Amniotic epithelial cell (primary cell): ENCODE data around the gene ZNF789.
"Not testable (repeated sequence)": the region's sequence is repeated elsewhere in the genome, so short reads cannot be mapped to it uniquely, and the experiment has no call there.

Experiments used
- DNase-seq: peaks from one replicate; pipeline ENCODE4 v3.0.0-alpha.2; 2010; ENCODE audit warnings: low read depth

ZNF789 gene

GRCh38 chr7:99457650-99458493 lies 14.8 kb upstream of the ZNF789 start:
- DNase-seq, result no peak

DNA sequence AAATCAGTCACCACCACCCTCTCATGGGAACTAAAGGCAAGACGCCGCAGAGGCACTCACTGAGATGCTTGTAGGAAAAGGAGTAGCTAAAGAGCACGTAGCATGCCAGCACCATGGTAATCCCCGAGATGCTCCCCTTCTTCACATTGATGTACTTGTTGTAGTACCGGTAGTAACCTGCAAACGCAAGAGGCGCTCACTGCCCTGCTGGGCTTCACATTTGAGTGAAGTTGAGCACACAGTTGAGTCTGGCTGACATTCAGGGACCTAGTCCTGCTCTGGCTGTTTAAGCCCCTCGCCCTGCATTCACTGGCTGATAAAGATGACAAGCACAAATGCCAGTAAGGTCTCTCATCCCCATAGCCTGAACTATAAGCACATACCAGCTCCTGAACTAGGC lies 13.6 kb upstream of the ZNF789 start:
- DNase-seq, result peak; percentile 22

GRCh38 chr7:99460651-99461050 lies 12.0 kb upstream of the ZNF789 start:
- DNase-seq, result no peak

- no peak for DNase-seq
Observed at GRCh38 chr7:99461221-99461620, 11.5 kb upstream of the ZNF789 start.

DNA sequence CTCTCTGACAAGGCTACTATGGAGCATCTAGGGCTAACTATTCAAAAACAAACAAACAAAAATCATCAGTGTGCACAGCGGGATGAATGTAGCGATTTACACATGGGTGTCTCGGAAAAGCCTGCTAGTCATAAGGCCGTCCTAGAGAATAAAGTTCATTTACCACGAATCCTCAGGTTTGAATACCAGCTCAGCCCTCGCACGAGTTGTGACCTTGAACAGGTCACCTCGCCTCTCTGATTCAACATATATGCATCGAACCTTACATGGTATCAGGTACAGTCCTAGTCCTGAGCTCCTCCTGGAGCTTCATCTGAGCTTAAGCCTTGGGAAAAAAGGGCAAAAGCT lies 7.3 kb upstream of the ZNF789 start:
- no peak for DNase-seq

- DNase-seq, result no peak
Observed at GRCh38 chr7:99468336-99468918, 4.3 kb upstream of the ZNF789 start.

- DNase-seq, result no peak
Observed at GRCh38 chr7:99469381-99470065, 3.2 kb upstream of the ZNF789 start.

- DNase-seq, result peak; percentile 90
Observed at GRCh38 chr7:99473315-99473596, 566 bp downstream of the ZNF789 start.

- DNase-seq, result no peak
Observed at GRCh38 chr7:99476107-99476506, 3.4 kb downstream of the ZNF789 start.

- no peak for DNase-seq
Observed at GRCh38 chr7:99478464-99479440, 6.1 kb downstream of the ZNF789 start.

GRCh38 chr7:99485094-99485493 lies 12.4 kb downstream of the ZNF789 start:
- no peak for DNase-seq

DNA sequence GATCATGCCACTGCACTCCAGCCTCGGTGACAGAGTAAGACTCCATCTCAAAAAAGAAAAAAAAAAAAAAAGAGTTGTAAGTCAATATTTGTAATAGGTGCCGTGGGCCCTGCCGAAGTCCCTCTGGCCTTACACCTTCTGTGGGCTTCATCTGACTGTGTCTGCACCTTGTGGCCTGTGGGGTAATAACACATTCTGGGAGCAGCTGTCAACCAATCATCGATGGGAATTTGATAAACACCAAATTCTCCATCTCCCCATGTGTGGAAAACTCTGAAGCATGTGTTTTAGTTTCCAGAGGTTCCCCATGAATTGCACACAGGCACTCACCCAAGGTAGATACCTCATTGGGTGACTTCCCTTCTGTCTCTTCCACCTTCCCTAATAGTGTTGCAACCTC lies 16.5 kb downstream of the ZNF789 start:
- no peak for DNase-seq

DNA sequence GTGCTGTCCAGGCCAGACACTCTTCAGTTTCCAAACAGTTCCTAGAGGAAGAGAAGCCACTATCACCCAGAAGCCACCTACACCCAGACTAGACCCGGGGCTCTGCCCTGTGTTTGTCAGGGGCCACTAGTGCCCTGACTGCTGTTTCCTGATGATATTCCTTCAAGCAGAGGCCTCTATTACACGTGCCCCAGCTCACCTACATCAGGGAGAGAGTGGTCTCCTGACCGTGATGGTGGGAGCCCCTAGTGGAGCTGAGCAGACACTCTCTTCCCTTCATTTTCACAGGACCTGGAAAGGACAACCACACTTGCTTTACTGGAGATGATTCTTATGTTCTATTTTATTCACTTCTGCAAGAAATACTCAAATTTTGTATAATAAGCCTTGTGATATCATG lies 18.2 kb downstream of the ZNF789 start:
- DNase-seq, result no peak

DNA sequence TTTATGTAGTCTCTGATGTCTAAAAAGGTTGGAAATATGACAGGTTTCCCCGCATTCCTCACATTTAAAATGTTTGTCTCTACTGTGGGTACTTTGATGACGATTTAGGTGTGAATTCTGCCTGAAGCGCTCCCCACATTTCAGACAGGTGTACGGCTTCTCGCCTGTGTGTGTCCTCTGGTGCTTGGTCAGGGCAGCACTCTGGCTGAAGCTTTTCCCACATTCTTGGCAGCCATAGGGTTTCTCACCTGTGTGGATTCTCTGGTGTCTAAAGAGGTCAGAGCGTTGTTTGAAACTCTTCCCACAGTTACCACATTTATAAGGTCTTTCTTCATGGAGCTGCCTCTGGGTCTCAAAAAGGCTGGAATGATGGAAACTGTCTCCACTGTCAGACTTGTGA lies 21.1 kb downstream of the ZNF789 start:
- DNase-seq, result no peak

DNA sequence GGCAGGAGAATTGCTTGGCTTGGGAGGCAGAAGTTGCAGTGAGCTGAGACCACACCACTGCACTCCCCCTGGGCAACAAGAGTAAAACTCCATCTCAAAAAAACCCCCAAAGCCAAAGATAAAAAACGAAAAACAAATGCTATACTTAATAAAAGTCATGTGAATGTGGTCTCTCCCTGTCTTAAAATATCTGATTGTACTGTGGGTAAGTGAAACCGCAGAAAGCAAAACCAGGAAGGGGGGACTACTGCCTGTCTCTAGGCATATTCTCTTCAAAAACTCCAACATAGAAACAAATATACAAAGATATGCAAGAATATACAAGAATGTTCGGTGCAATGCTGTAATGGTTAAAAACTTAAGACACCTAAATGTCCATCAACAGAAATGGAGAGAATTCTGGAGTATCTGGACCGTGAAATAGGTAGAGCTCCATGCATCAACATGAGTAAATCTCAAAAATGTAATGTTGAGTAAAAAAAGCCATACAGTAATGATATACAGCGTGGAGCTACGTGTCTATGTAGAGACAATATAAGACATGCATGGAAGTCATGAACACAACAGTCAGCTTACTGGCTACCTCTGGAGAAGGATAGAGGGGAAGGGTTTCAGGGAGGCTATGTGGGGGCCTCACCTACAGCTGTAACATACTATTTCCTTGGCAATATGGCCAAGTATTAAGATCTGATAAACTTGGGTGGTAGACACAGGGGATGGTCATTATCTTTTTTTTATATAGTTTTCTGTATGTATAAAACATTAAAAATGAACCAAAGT lies 25.3 kb downstream of the ZNF789 start:
- no peak for DNase-seq

DNA sequence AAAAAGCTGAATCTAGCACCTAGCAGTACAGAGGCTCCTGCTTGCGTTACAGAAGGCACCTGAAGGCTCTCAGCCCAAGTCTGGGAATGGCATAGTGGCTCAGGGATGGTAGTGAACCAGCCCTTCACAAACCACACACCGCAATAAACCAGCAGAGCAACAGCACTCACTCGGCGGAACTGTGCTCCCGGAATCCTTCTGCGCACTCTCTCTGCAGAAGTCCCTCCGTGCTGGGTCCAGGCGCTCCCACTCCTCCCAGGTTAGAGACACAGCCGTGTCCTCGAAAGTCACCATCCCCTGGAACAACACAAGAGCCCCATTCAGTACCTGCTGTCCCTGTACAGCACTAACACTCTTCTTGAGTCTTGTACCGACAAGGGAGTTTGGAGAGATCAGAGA lies 25.9 kb downstream of the ZNF789 start:
- no peak for DNase-seq

GRCh38 chr7:99499371-99499720 lies 26.7 kb downstream of the ZNF789 start:
- DNase-seq, result no peak

- DNase-seq, result peak; percentile 91
Observed at GRCh38 chr7:99499721-99500636, 27.3 kb downstream of the ZNF789 start, which contains the start of gene ZNF394. Gene ZNF394, minus strand, starts transcription at chr7:99500281. Its CDS starts 188 bp downstream, at chr7:99500093.

DNA sequence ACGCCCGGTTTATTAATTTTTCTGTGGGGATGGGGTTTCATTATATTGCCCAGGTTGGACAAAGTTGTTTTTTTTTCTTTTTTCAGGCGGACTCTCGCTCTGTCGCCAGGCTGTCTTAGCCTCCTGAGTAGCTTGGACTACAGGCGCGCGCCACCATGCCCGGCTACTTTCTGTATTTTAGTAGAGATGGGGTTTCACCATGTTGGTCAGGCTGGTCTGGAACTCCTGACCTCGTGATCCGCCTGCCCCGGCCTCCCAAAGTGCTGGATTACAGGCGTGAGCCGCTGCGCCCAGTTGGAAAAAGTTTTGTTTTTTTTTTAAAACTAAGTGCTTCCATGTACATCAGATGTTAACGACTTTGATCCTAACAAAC lies 27.9 kb downstream of the ZNF789 start:
- DNase-seq, result no peak

DNA sequence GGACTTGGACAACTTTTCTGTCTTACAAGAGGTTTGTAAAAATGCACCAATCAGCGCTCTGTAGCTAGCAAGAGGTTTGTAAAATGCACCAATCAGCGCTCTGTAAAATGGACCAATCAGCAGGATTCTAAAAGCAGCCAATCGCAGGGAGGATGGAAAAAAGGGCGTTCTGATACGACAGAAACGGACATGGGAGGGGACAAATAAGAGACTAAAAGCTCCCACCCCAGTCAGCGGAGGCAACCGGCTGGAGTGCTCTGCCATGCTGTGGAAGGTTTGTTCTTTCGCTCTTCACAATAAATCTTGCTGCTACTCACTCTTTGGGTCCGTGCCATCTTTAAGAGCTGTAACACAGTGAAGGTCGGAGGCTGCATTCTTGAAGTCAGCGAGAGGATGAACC lies 28.5 kb downstream of the ZNF789 start:
- DNase-seq, result not testable (repeated sequence)

DNA sequence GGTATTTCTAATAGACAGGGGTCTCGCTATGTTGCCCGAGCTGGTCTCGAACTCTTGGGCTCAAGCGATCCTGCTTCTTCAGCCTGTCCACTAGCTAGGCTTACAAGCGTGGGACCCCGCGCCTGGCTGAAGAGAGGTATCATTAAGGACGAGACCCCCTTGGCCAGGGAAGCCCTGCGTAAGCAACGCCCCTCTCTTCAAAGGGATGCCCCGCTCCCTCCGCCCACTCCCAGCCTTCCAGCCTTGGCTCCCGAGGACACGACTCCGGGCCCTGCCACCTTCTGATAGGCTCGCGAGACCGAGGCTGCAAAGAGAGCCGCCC lies 31.6 kb downstream of the ZNF789 start:
- no peak for DNase-seq
